Measurements from ENCODE around the gene EXD3. TPM values are rescaled to one million over a fixed set of nuclear protein-coding genes. Genes with fewer than 3 reads are reported as not detected.

The EXD3 gene
- total and polyA plus RNA-seq, 2 of the 4 experiments (the other 2 are of a cell fraction), result 1.1 to 7.4 TPM

- in situ Hi-C loops (cut with MboI; ENCODE audit: low sequenced_read_pairs), result no loop called here
- ATAC-seq (ENCODE audit: low read depth) (no peak), DNase-seq (no peak)
- no peak overlapping the region for H3K4ac ChIP-seq (ENCODE audit: low read depth, low read length)
- no peaks in the 10 kb centered on the region for H3K9me3 ChIP-seq (ENCODE audit: control insufficient read depth, insufficient read depth, low read length)
- 80% methylated on average over 4 of the region's 24 CpGs; no CpG with 5 or more reads in 1 of the 2 experiments for WGBS, 2 experiments (ENCODE audit: extremely low coverage in 2 of 2, insufficient read length in 1 of 2)
- H3K9me1 ChIP-seq (ENCODE audit: insufficient read depth, low read length), result no peaks in the 10 kb centered on the region
- no peaks in the 10 kb centered on the region; the same call in 1 of the 2 replicates for H3K27me3 ChIP-seq (ENCODE audit: control insufficient read depth, insufficient read depth, low read length)
- H3K36me3 ChIP-seq (ENCODE audit: control insufficient read depth, insufficient read depth, low read length), result no peaks in the 10 kb centered on the region
- no peaks in the 10 kb centered on the region for H3K79me1 ChIP-seq (ENCODE audit: low read depth in 1 of 2, low read length in 2 of 2)
- no peak overlapping the region for H2BK5ac ChIP-seq (ENCODE audit: low read depth, low read length, poor library complexity, severe bottlenecking)
- no peak overlapping the region for H4K91ac ChIP-seq (ENCODE audit: insufficient read depth, low read depth, low read length)
- no peak overlapping the region for H4K8ac ChIP-seq (ENCODE audit: low read depth in 2 of 2, low read length in 2 of 2)
- H3K9ac ChIP-seq (ENCODE audit: low read depth, low read length), result no peak overlapping the region
- no peak overlapping the region for H3K18ac ChIP-seq (ENCODE audit: low read depth, low read length)
- H2BK20ac ChIP-seq (ENCODE audit: low read depth, low read length), result no peak overlapping the region
- TF ChIP-seq POLR2A (IDR thresholded peaks at IDR 0.05; ENCODE audit: low read depth, low read length) (no peak), RFX5 (IDR thresholded peaks at IDR 0.05; ENCODE audit: low read depth, low read length) (no peak)
- dilution Hi-C loops (cut with HindIII; ENCODE audit: low sequenced_read_pairs, unreplicated experiment), result no loop called here
- no peak overlapping the region for H4K5ac ChIP-seq (ENCODE audit: low read depth, low read length)
- peak overlapping the region; percentile 72 for H2AK9ac ChIP-seq (replicated peaks; ENCODE audit: low read depth, low read length, poor library complexity)
- H3K27ac ChIP-seq (ENCODE audit: insufficient read depth, low read length), result no peak overlapping the region
- intact Hi-C loops (cut with micrococcal nuclease), result no loop called here
- H3K56ac ChIP-seq (ENCODE audit: extremely low read depth, insufficient read depth, low read length), result no peak overlapping the region
- H3K23ac ChIP-seq (ENCODE audit: low read depth, low read length), result no peak overlapping the region
- ChIA-PET CTCF (no interaction called here), POLR2A (ENCODE audit: unreplicated experiment) (no interaction called here)
- H3K4me2 ChIP-seq (ENCODE audit: low read depth, low read length), result no peak overlapping the region
- H2AFZ ChIP-seq (replicated peaks; ENCODE audit: low read length, poor library complexity), result no peak overlapping the region
- H3K4me3 ChIP-seq (ENCODE audit: insufficient read depth, low read depth, low read length), result no peak overlapping the region
- no peak overlapping the region for H2BK15ac ChIP-seq (ENCODE audit: low read depth, low read length)
- H4K20me1 ChIP-seq (ENCODE audit: insufficient read depth, low read length), result no peaks in the 10 kb centered on the region
- no peak overlapping the region for H3K14ac ChIP-seq (replicated peaks; ENCODE audit: low read depth, low read length)
- H2AK5ac ChIP-seq (ENCODE audit: low read depth, low read length), result no peak overlapping the region
- BruUV-seq (replicated peaks), result no TSS peak
- H2BK120ac ChIP-seq (ENCODE audit: low read depth, low read length), result no peak overlapping the region
- H3K4me1 ChIP-seq (ENCODE audit: control insufficient read depth, insufficient read depth, low read length), result 0 out of 2 replicates have a peak, but pooled peaks cover 2% of the 10 kb centered on the region
Measured at GRCh38 chr9:137317718-137318511, 105.0 kb downstream of the EXD3 start.

Data from IMR-90 (cell line).